HFFc6 (cell line): ENCODE measurements around the gene KLF12. TPM values are rescaled to one million over a fixed set of nuclear protein-coding genes. Genes with fewer than 3 reads are reported as not detected.

Experiments
- DNase-seq: peaks from one replicate; pipeline ENCODE4 v3.0.0-alpha.2; 2018
- H3K27ac Mint-ChIP-seq: 2 replicates; pipeline ENCODE4 v1.8.0; 2020; ENCODE audit warnings: mild to moderate bottlenecking, mixed read lengths
- H3K27me3 Mint-ChIP-seq: 2 replicates; pipeline ENCODE4 v1.8.0; 2021; ENCODE audit warnings: mild to moderate bottlenecking, moderate library complexity, mixed read lengths; ENCODE audit not compliant: insufficient read depth
- H3K36me3 Mint-ChIP-seq: 2 replicates; pipeline ENCODE4 v1.8.0; 2021; ENCODE audit warnings: low read depth, mixed read lengths
- H3K4me1 Mint-ChIP-seq: 2 replicates; pipeline ENCODE4 v1.8.0; 2020; ENCODE audit warnings: low read depth, mixed read lengths
- H3K4me3 Mint-ChIP-seq: 2 replicates; pipeline ENCODE4 v1.8.0; 2020; ENCODE audit warnings: mild to moderate bottlenecking, moderate library complexity, mixed read lengths
- H3K9me3 Mint-ChIP-seq: 2 replicates; pipeline ENCODE4 v1.8.0; 2020; ENCODE audit warnings: mild to moderate bottlenecking, mixed read lengths
- CTCF ChIP-seq: fragments of 200-600 bp; sonication (generic); IDR thresholded peaks from 2 replicates; pipeline ENCODE4 v1.5.0; 2021; ENCODE audit warnings: antibody characterized with exemption, mild to moderate bottlenecking
- total RNA-seq, 6 experiments: library from RNA; stranded (reverse); fragmentation: NEBNext Ultra II Directional; extraction: Animal tissue kit (Norgen Biotek cat#: 25700); gene quantifications; 2 replicates in 1 of 6; 3 replicates in 5 of 6; pipeline ENCODE4 v1.2.3, GENCODE V29; 2021

KLF12 gene
- total RNA-seq, 6 experiments from 2014 or later, result 18.1 to 28.2 (median 24.1) TPM

- DNase-seq, result no peak
Observed at GRCh38 chr13:74117207-74117705, 16.9 kb downstream of the KLF12 start.

GRCh38 chr13:74115133-74115532, 19.1 kb downstream of the KLF12 start:
- H3K27ac Mint-ChIP-seq, result peak overlapping the region; percentile 92
- TF ChIP-seq CTCF, result no peak
- H3K4me1 Mint-ChIP-seq, result peaks cover 64% of the 10 kb centered on the region
- peaks cover 46% of the 10 kb centered on the region for H3K36me3 Mint-ChIP-seq
- H3K27me3 Mint-ChIP-seq, result no peaks in the 10 kb centered on the region
- DNase-seq, result peak; percentile 73
- H3K9me3 Mint-ChIP-seq, result peaks cover 28% of the 10 kb centered on the region
- peak overlapping the region; percentile 67 for H3K4me3 Mint-ChIP-seq

More at GRCh38 chr13:74117207-74117705, 16.9 kb downstream of the KLF12 start:
- peaks cover 28% of the 10 kb centered on the region for H3K9me3 Mint-ChIP-seq
- H3K4me1 Mint-ChIP-seq, result peaks cover 63% of the 10 kb centered on the region
- H3K36me3 Mint-ChIP-seq, result peaks cover 47% of the 10 kb centered on the region
- no peak for TF ChIP-seq CTCF
- H3K4me3 Mint-ChIP-seq, result no peak overlapping the region
- H3K27ac Mint-ChIP-seq, result 0 out of 2 replicates have a peak overlapping the region, but pooled peaks have one; percentile 7
- no peaks in the 10 kb centered on the region for H3K27me3 Mint-ChIP-seq

GRCh38 chr13:74114641-74115040, 19.6 kb downstream of the KLF12 start:
- H3K9me3 Mint-ChIP-seq, result peaks cover 23% of the 10 kb centered on the region
- peak overlapping the region; percentile 67 for H3K4me3 Mint-ChIP-seq
- DNase-seq, result no peak
- peak overlapping the region; percentile 92 for H3K27ac Mint-ChIP-seq
- H3K4me1 Mint-ChIP-seq, result peaks cover 69% of the 10 kb centered on the region
- no peak for TF ChIP-seq CTCF
- H3K36me3 Mint-ChIP-seq, result peaks cover 43% of the 10 kb centered on the region
- H3K27me3 Mint-ChIP-seq, result no peaks in the 10 kb centered on the region

- no peaks in the 10 kb centered on the region for H3K27me3 Mint-ChIP-seq
- H3K4me3 Mint-ChIP-seq, result peak overlapping the region; percentile 6; the same call in 1 of the 2 replicates
- H3K36me3 Mint-ChIP-seq, result peaks cover 39% of the 10 kb centered on the region
- H3K9me3 Mint-ChIP-seq, result peaks cover 19% of the 10 kb centered on the region
- H3K27ac Mint-ChIP-seq, result peak overlapping the region; percentile 92
- peak; percentile 50 for DNase-seq
- peaks cover 71% of the 10 kb centered on the region for H3K4me1 Mint-ChIP-seq
- TF ChIP-seq CTCF, result no peak
Observed at GRCh38 chr13:74114202-74114601, 20.0 kb downstream of the KLF12 start.

- no peak overlapping the region for H3K27ac Mint-ChIP-seq
- no peak for DNase-seq
- no peaks in the 10 kb centered on the region for H3K9me3 Mint-ChIP-seq
- H3K4me1 Mint-ChIP-seq, result peaks cover 69% of the 10 kb centered on the region
- TF ChIP-seq CTCF, result no peak
- H3K4me3 Mint-ChIP-seq, result no peak overlapping the region
- peaks cover 30% of the 10 kb centered on the region for H3K36me3 Mint-ChIP-seq
- H3K27me3 Mint-ChIP-seq, result no peaks in the 10 kb centered on the region
Observed at GRCh38 chr13:74111901-74112824, 22.0 kb downstream of the KLF12 start.
